ENCODE measurements around the gene ZMYND8.

- TF ChIP-seq CTCF (conservative IDR thresholded peaks at IDR 0.05) (no peak), ZFX (IDR thresholded peaks at IDR 0.05) (no peak)
Observed at GRCh38 chr20:47293631-47294030, 62.9 kb downstream of the ZMYND8 start.
